ENCODE measurements around the gene REPIN1.

DNA sequence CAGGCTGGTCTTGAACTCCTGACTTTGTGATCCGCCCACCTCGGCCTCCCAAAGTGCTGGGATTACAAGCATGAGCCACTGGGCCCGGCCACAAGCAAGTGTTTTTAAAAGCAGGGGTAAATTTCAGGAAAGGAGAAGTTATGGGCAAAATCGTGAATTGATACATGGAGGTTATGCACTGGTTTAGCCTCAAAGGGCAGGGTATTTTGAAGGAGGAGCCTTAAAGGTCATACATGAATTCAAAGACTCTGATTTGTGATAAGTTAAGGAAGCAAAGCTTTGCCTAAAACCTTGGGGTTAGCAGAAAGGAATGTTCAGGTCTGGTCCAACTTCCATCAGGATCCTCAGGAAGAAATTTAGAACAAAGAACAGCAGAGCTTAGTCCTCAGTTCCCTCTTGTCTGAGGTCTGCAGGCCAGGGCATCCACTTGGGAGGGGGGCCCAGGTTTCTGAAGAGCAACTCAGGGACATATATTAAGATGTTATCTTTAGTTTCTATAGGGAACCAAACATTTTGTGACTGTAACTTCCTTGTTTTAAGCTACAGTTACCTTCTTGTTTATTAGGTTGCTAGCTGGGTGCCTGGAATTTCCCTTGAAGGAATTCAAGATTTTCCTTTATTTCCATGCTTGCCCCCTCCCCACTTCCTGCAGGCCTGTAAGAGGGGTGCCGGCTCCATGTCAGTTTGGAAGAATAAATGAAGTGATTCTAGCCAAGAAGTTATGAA, 2.8 kb upstream of the REPIN1 start:
- TF ChIP-seq, protein P1, sequence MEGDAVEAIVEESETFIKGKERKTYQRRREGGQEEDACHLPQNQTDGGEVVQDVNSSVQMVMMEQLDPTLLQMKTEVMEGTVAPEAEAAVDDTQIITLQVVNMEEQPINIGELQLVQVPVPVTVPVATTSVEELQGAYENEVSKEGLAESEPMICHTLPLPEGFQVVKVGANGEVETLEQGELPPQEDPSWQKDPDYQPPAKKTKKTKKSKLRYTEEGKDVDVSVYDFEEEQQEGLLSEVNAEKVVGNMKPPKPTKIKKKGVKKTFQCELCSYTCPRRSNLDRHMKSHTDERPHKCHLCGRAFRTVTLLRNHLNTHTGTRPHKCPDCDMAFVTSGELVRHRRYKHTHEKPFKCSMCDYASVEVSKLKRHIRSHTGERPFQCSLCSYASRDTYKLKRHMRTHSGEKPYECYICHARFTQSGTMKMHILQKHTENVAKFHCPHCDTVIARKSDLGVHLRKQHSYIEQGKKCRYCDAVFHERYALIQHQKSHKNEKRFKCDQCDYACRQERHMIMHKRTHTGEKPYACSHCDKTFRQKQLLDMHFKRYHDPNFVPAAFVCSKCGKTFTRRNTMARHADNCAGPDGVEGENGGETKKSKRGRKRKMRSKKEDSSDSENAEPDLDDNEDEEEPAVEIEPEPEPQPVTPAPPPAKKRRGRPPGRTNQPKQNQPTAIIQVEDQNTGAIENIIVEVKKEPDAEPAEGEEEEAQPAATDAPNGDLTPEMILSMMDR (IDR thresholded peaks at IDR 0.05) = no peak
- no peak for TF ChIP-seq POLR2A (IDR thresholded peaks at IDR 0.05)
- no peak for TF ChIP-seq POLR2AphosphoS5 (IDR thresholded peaks at IDR 0.05; ENCODE audit: insufficient read depth in 1 of 2, low read depth in 1 of 2)
